HG02798 (cell line): ENCODE measurements around the gene CDH9.
"Not testable (repeated sequence)": the region's sequence is repeated elsewhere in the genome, so short reads cannot be mapped to it uniquely, and the experiment has no call there.

Experiments used
- ATAC-seq: cut with Tn5 transposase; IDR thresholded peaks from one replicate; pipeline ENCODE4 v1.9.1; 2021; ENCODE audit warnings: mild to moderate bottlenecking; ENCODE audit not compliant: unreplicated experiment, poor library complexity

Gene CDH9

GRCh38 chr5:26955161-26955560 lies 83.2 kb downstream of the CDH9 start:
- ATAC-seq = no peak

- no peak for ATAC-seq
Measured at GRCh38 chr5:26948921-26949320, 89.5 kb downstream of the CDH9 start.

GRCh38 chr5:26945901-26946300 lies 92.5 kb downstream of the CDH9 start:
- no peak for ATAC-seq

GRCh38 chr5:26942481-26942880 lies 95.9 kb downstream of the CDH9 start:
- no peak for ATAC-seq

GRCh38 chr5:26940994-26941393 lies 97.4 kb downstream of the CDH9 start:
- ATAC-seq = no peak

GRCh38 chr5:26932238-26932637 lies 106.1 kb downstream of the CDH9 start:
- no peak for ATAC-seq

GRCh38 chr5:26921439-26921838 lies 116.9 kb downstream of the CDH9 start:
- no peak for ATAC-seq

- no peak for ATAC-seq
Measured at GRCh38 chr5:26903469-26903868, 134.9 kb downstream of the CDH9 start.

- no peak for ATAC-seq
Measured at GRCh38 chr5:26894719-26895263, 143.6 kb downstream of the CDH9 start.

- no peak for ATAC-seq
Measured at GRCh38 chr5:26893078-26893477, 145.3 kb downstream of the CDH9 start.

GRCh38 chr5:26889815-26890214 lies 148.6 kb downstream of the CDH9 start:
- no peak for ATAC-seq

GRCh38 chr5:26884481-26884880 lies 153.9 kb downstream of the CDH9 start:
- ATAC-seq = no peak

- no peak for ATAC-seq
Measured at GRCh38 chr5:26883375-26883774, 155.0 kb downstream of the CDH9 start.

- ATAC-seq = no peak
Measured at GRCh38 chr5:26881901-26882300, 156.5 kb downstream of the CDH9 start.

- ATAC-seq = no peak
Measured at GRCh38 chr5:26877154-26877553, 161.2 kb downstream of the CDH9 start.

GRCh38 chr5:26872337-26872736 lies 166.0 kb downstream of the CDH9 start:
- no peak for ATAC-seq

- no peak for ATAC-seq
Measured at GRCh38 chr5:26869781-26870180, 168.6 kb downstream of the CDH9 start.

GRCh38 chr5:26868504-26868903 lies 169.9 kb downstream of the CDH9 start:
- ATAC-seq = no peak

GRCh38 chr5:26864061-26864460 lies 174.3 kb downstream of the CDH9 start:
- ATAC-seq = no peak

GRCh38 chr5:26856238-26856637 lies 182.1 kb downstream of the CDH9 start:
- no peak for ATAC-seq

- not testable (repeated sequence) for ATAC-seq
Measured at GRCh38 chr5:26852450-26852849, 185.9 kb downstream of the CDH9 start.

GRCh38 chr5:26847041-26847736 lies 191.2 kb downstream of the CDH9 start:
- no peak for ATAC-seq
